Ishikawa (cell line): Measurements from ENCODE around the gene RBM20.

ENCODE experiments used
- EP300 ChIP-seq: IDR thresholded peaks from 2 replicates; pipeline ENCODE4 v1.6.1; 2012; ENCODE audit warnings: borderline replicate concordance
- TEAD4 ChIP-seq: IDR thresholded peaks from 2 replicates; pipeline ENCODE4 v1.6.1; 2012

DNA sequence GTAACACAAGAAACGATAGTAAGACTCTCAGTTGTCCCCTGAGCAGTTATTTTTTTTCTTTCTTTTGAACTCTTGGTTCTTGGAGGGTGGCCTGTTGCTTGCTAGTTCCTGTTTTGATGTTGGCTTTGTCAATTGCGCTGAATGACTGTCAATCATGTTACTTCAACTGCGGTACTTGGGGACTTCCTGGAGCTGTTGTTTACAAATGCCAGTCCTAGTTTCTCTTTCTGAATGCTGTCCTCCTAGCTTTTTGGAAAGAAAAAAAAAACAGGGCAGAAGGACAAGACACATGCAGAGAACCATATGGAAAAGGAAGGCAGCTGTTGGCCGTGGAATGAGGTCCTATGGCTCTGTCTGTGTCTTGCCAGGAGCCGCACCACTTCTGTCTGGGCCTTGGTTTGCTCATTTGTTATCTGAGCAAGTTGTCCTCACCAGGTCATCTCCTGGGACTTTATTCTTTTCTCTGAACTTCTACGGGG lies 220.6 kb downstream of the RBM20 start:
- TF ChIP-seq EP300, result no peak
- TF ChIP-seq TEAD4, result no peak
